ENCODE data around the gene TTC34. TPM values are rescaled to one million over a fixed set of nuclear protein-coding genes. Genes with fewer than 3 reads are reported as not detected.
"Not testable (repeated sequence)": the region's sequence is repeated elsewhere in the genome, so short reads cannot be mapped to it uniquely, and the experiment has no call there.

TTC34 gene
- total RNA-seq, 1 experiment from 2014 or later: 1.7 TPM

DNA sequence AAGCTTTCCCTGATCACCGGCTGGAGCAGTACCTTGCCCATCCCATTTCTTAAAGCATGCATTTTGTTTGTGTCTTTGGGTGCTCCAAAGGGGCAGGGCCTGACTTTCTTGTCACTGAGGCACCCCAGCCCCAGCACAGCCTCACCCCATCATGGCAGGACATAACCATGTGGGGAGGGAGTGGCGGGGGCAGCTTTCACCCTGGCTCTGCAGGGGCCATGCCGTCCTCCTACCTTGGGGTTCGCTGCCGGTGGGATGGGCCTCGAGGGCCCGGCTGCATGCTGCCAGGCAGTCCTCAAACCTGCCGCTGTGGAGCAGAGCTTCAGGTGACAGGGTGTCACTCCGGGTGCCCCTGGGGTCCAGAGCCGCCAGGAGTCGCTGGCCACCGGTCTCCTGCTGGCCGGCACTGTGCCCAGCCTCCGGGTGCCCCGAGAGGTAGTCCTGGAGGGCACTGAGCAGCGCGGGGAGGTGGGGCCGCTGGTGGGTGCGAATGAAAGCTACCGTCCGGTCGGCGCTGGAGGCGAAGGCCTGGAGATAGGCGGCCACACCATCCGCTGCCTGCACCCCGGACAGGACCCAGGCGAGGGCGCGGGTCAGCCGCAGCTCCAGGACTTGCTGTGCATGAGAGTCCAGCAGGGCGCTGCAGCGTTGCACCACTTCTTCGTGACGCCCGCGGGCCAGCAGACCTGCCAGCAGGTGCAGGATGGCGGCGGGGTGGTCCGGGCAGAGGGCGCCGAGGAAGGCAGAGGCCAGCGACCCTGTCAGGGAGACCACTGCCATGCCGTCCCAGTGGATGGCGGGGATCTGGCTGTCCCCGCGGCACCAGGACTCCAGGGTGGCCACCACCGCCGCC, 1.5 kb downstream of the TTC34 start:
- intact Hi-C loops (cut with micrococcal nuclease; ENCODE audit: unreplicated experiment): no loop called here
- ChIA-PET POLR2A (ENCODE audit: unreplicated experiment) (no interaction called here), CTCF (no interaction called here)
- Histone ChIP-seq H3K9me2 (ENCODE audit: insufficient read depth) (no peaks in the 10 kb centered on the region), H3K4me2 (no peak overlapping the region), H3F3A (ENCODE audit: insufficient read depth, low read depth) (no peaks in the 10 kb centered on the region), H3K36me3 (ENCODE audit: low read depth) (no peaks in the 10 kb centered on the region), H3K9me3 (ENCODE audit: insufficient read depth, low read depth) (no peaks in the 10 kb centered on the region), H3K4me1 (replicated peaks; ENCODE audit: insufficient read depth) (no peaks in the 10 kb centered on the region), H3K27me3 (ENCODE audit: insufficient read depth, low read depth) (peaks cover 47% of the 10 kb centered on the region), H3K4me3 (no peak overlapping the region), H3K79me2 (ENCODE audit: low read depth) (no peaks in the 10 kb centered on the region), H4K20me1 (ENCODE audit: insufficient read depth) (no peaks in the 10 kb centered on the region), H2AFZ (no peak overlapping the region), H3K27ac (no peak overlapping the region)
- no TSS peak for BruUV-seq (replicated peaks)
- TF ChIP-seq, protein P1, sequence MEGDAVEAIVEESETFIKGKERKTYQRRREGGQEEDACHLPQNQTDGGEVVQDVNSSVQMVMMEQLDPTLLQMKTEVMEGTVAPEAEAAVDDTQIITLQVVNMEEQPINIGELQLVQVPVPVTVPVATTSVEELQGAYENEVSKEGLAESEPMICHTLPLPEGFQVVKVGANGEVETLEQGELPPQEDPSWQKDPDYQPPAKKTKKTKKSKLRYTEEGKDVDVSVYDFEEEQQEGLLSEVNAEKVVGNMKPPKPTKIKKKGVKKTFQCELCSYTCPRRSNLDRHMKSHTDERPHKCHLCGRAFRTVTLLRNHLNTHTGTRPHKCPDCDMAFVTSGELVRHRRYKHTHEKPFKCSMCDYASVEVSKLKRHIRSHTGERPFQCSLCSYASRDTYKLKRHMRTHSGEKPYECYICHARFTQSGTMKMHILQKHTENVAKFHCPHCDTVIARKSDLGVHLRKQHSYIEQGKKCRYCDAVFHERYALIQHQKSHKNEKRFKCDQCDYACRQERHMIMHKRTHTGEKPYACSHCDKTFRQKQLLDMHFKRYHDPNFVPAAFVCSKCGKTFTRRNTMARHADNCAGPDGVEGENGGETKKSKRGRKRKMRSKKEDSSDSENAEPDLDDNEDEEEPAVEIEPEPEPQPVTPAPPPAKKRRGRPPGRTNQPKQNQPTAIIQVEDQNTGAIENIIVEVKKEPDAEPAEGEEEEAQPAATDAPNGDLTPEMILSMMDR (conservative IDR thresholded peaks at IDR 0.05): no peak
- no peak for TF ChIP-seq EZH2 (IDR thresholded peaks at IDR 0.05; ENCODE audit: low read depth)
- DNase-seq: no peak

DNA sequence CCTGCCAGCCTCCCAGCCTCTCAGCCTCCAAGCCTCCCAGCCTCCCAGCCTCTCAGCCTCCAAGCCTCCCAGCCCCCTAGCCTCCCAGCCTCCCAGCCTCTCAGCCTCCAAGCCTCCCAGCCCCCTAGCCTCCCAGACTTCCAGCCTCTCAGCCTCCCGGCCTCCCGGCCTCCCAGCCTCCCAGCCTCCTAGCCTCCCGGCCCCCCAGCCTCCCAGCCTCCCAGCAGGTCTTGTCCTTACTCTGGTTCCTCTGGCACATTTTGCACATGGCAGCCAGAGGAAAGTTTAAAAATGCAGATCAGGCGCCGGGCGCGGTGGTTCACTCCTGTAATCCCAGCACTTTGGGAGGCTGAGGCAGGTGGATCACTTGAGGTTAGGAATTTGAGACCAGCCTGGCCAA, 2.5 kb downstream of the TTC34 start:
- H3K9me3 ChIP-seq (ENCODE audit: insufficient read depth, low read depth); BruUV-seq (replicated peaks); intact Hi-C loops (cut with micrococcal nuclease; ENCODE audit: unreplicated experiment); H3K4me1 ChIP-seq (replicated peaks; ENCODE audit: insufficient read depth); CTCF ChIA-PET; H3K79me2 ChIP-seq (ENCODE audit: low read depth); H4K20me1 ChIP-seq (ENCODE audit: insufficient read depth); H3K36me3 ChIP-seq (ENCODE audit: low read depth); H3K27ac ChIP-seq; DNase-seq; H3K9me2 ChIP-seq (ENCODE audit: insufficient read depth); H3K4me2 ChIP-seq; H2AFZ ChIP-seq; H3K4me3 ChIP-seq; H3F3A ChIP-seq (ENCODE audit: insufficient read depth, low read depth): not testable (repeated sequence)
- H3K27me3 ChIP-seq (ENCODE audit: insufficient read depth, low read depth): peaks cover 36% of the 10 kb centered on the region
- POLR2A ChIA-PET (ENCODE audit: unreplicated experiment): interaction anchor here (0.6 kb wide), 1 partner anchor 590 kb away, joined by 5 read pairs; no protein-coding TSS in a partner anchor

DNA sequence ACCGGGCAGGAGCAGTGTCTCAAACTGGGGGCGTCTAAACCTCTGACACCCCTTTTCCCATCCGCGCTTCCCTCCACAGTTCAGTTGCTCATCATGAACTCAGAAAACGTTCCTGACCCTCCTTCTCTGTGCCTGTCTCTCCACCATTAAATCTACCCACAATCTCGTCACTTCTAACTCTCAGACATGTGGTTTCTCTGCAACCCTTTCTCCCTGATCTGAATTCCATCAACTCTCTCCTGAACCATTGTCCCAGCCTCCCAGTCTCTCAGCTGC, 3.8 kb downstream of the TTC34 start:
- Histone ChIP-seq H3K79me2 (ENCODE audit: low read depth) (no peaks in the 10 kb centered on the region), H3K4me3 (no peak overlapping the region), H3K36me3 (ENCODE audit: low read depth) (no peaks in the 10 kb centered on the region), H2AFZ (no peak overlapping the region), H3K9me2 (ENCODE audit: insufficient read depth) (no peaks in the 10 kb centered on the region), H3F3A (ENCODE audit: insufficient read depth, low read depth) (no peaks in the 10 kb centered on the region), H3K9me3 (ENCODE audit: insufficient read depth, low read depth) (no peaks in the 10 kb centered on the region), H3K27me3 (ENCODE audit: insufficient read depth, low read depth) (peaks cover 23% of the 10 kb centered on the region), H4K20me1 (ENCODE audit: insufficient read depth) (no peaks in the 10 kb centered on the region), H3K4me2 (no peak overlapping the region), H3K4me1 (replicated peaks; ENCODE audit: insufficient read depth) (no peaks in the 10 kb centered on the region), H3K27ac (no peak overlapping the region)
- intact Hi-C loops (cut with micrococcal nuclease; ENCODE audit: unreplicated experiment): no loop called here
- CTCF ChIA-PET: no interaction called here
- BruUV-seq (replicated peaks): no TSS peak
- POLR2A ChIA-PET (ENCODE audit: unreplicated experiment): no interaction called here
- no peak for DNase-seq
- TF ChIP-seq, protein P1 (conservative IDR thresholded peaks at IDR 0.05): no peak
- no peak for TF ChIP-seq EZH2 (IDR thresholded peaks at IDR 0.05; ENCODE audit: low read depth)

All from PC-9 (cell line).